NCI-H2227 treated with DMSO at 0.1 percent for 48 hours (cell line): ENCODE results near the gene ARL2BP.
"Not testable (repeated sequence)": the region's sequence is repeated elsewhere in the genome, so short reads cannot be mapped to it uniquely, and the experiment has no call there.

Experiments used
- DNase-seq: peaks from one replicate; lab custom pipeline; 2025; lab: John Stamatoyannopoulos, UW

The ARL2BP gene

GRCh38 chr16:57244767-57245471, at the start of gene ARL2BP:
ARL2BP (plus strand) TSS chr16:57245259; CDS start chr16:57245368, 109 bp downstream.
- peak; percentile 92 for DNase-seq

- no peak for DNase-seq
These were observed 48.8 kb upstream of the ARL2BP start for GRCh38 chr16:57196286-57196685.

DNA sequence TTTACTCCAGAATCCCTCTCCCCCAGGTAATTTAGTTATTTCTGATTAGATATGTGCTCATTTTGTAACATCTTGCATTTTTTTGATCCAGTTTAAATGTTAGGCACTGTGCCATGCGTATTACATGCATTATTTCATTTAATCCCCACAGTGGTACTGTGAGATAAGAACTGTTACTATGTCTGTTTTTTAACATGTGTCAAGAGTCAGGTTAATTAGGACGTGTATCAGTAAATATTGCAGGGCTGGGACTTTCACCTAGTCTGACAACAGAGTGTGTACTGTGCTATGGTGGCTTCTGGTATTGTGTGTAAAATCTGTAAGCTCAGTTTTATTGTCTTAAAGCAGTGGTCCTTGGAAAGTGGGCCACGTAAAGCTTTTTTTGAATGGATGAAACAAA, 48.3 kb upstream of the ARL2BP start:
- no peak for DNase-seq

GRCh38 chr16:57200321-57200720, 44.7 kb upstream of the ARL2BP start:
- not testable (repeated sequence) for DNase-seq

- not testable (repeated sequence) for DNase-seq
These were observed 44.1 kb upstream of the ARL2BP start for GRCh38 chr16:57200926-57201325.

DNA sequence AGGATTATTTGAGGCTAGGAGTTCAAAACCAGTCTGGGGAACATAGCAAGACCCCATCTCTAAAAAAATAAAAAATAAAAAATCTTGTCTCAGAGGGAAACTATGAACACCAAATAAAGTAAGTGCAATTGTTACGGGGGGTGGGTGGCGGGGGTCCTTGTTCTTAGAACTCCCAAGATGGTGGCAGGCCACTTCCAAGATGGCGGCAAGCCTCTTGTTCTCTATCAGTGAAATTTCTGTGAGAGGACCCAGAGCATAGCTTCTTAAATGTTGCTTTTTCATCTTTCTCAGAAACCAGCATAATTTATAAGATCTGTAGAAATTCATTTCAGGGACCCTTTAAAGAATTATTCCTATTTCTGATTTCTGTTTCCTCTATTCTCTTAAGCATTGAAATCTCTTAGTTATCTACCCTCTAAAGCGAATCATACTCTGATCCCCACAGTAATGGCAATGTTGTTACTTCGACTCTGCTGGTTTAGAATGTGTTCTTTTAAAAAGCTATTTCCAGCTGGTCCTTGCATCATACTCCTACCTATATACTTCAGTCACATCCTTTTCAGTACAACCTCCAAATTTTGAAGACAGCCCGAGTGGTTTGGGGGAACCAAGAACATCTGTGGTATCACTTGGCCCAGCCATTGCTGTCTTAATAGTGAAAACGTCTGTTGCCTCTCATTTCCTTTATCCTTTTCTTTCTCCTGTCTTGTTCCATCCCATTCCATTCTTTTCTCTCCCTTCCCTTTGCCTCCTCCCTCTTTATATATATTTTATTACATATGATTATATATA, 42.8 kb upstream of the ARL2BP start:
- DNase-seq = no peak

- no peak for DNase-seq
These were observed 41.6 kb upstream of the ARL2BP start for GRCh38 chr16:57203451-57203850.

GRCh38 chr16:57204675-57205074, 40.4 kb upstream of the ARL2BP start:
- no peak for DNase-seq

DNA sequence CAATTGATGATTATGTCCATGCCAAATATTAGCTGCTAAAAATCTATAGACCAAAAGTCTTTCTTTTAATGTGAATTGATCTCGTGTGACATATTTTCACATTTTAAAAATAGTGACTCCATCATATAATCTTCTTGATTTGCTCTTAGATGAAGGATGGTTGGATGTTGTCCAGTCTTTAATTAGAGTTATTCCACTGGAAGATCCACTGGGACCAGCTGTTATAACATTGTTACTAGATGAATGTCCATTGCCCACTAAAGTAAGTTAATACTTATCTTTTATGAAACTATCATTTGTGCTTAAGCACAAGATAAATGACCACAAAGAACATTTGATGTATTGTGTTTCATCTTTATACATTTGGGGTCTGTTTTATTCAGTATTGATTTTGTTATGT, 36.1 kb upstream of the ARL2BP start:
- no peak for DNase-seq

GRCh38 chr16:57209780-57210179, 35.3 kb upstream of the ARL2BP start:
- DNase-seq = no peak

DNA sequence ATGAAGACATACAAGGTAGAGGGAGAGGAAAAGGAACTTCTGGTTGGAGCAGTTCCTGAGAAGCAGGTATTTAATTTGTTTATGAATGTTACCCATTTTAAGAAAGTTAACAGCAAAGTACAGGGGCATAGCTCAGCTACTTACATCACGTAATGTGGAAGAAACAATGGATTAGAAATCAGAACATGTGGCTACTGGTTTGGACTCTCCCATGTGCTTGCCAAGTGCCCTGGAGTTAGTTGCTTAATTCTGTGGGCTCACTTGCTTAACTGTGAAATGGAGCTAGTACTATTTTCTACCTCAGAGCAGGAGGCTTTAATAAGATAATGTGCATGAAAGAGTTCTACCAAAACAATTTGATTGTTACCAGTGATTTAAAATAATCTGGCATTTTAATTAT, 31.6 kb upstream of the ARL2BP start:
- no peak for DNase-seq

DNA sequence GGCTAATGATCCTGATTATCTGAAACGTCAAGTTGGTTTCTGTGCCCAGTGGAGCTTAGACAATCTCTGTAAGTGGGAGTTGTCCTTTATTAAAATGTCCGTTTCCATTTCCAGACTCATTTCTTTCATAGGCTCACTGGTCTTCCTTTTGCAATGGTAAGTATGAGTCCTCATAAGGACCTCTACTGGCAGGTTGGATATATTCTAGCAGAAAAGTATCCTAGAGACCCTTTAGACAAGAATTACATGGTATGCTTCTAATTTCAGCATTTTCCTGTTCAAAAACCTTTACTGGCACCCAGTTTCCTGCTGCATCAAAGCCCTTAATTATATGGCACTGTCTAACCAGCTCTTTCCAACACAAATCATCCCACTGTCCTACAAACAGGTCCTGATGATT, 28.1 kb upstream of the ARL2BP start:
- no peak for DNase-seq

- DNase-seq = no peak
These were observed 22.0 kb upstream of the ARL2BP start for GRCh38 chr16:57223057-57223456.

- no peak for DNase-seq
These were observed 20.3 kb upstream of the ARL2BP start for GRCh38 chr16:57224651-57225335.

DNA sequence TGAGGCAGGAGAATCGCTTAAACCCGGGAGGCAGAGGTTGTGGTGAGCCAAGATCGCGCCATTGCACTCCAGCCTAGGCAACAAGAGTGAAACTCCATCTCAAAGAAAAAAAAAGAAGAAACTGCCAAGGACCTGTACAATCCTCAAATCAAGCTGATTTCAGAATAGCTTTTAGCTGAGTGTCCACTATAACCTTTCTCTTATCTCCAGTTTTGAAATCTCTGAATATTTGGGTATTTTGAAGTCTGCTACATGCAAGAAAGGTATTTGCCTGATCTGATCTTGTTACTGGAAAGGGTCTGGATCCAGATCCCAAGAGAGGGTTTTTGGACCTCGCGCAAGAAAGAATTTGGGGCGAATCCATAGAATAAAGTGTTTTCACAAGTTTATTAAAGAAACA, 19.1 kb upstream of the ARL2BP start:
- DNase-seq = no peak

DNA sequence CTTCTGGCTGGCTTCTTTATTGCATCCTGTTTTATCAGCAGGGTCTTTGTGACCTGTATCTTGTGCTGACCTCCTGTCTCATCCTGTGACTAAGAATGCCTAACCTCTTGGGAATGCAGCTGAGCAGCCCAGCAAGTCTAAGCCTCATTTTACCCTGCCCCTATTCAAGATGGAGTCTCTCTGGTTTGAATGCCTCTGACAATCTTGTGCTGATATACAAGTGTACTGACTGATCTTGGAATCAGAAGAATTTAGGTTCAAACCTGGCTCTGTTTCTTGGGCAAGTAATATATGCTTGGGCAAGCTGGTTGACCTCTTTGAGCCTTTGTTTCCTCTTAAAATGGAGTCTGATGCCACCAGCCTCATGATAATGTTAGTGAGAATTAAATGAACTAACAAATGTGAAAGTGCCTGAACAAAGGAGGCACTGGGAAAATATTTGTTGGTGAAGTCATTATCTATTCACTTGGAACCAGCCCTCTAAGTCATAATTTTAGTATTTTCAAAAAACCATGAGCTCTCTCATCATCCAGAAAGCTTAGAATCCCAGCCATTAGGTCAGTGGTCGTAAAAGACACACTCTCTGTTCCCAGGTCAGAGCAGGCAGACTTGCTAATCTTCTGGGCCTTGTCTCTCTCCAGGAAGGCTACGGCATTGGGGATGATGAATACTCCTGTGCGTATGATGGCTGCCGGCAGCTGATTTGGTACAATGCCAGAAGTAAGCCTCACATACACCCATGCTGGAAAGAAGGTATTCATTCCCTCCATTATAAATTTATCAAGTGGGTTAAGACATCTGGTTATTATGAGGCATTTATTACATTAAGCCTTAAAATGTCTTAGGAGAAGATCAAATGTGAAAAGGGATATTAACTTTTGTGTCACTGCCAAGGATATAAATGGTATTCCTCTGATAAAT, 18.1 kb upstream of the ARL2BP start:
- no peak for DNase-seq

GRCh38 chr16:57229079-57229478, 16.0 kb upstream of the ARL2BP start:
- no peak for DNase-seq

- no peak for DNase-seq
These were observed 13.2 kb upstream of the ARL2BP start for GRCh38 chr16:57231821-57232350.

GRCh38 chr16:57233944-57234706, 10.9 kb upstream of the ARL2BP start:
- no peak for DNase-seq

- no peak for DNase-seq
These were observed 10.4 kb upstream of the ARL2BP start for GRCh38 chr16:57234707-57235092.
